SK-N-SH (cell line): Measurements from ENCODE around the gene NPC1L1. TPM values are rescaled to one million over a fixed set of nuclear protein-coding genes. Genes with fewer than 3 reads are reported as not detected.

ENCODE experiments used
- CTCF ChIA-PET: fragments of 300-600, 350-600 bp; formaldehyde crosslinking; extraction: SDS; loops from one replicate; lab custom pipeline; 2021; lab: Yijun Ruan, JAX
- POLR2A ChIA-PET: fragments of 350-600 bp; sonication (Branson Sonifier 250); formaldehyde crosslinking; extraction: SDS; loops from one replicate; lab custom pipeline; 2020; ENCODE audit warnings: antibody characterized with exemption, inconsistent platforms; lab: Yijun Ruan, JAX
- DNase-seq: peaks from one replicate; pipeline ENCODE4 v3.0.0; 2012
- H2AFZ ChIP-seq: fragments of 200-600 bp; sonication (generic); 2 replicates; pipeline ENCODE4 v1.8.1; 2016; ENCODE audit warnings: antibody characterized with exemption, mild to moderate bottlenecking, low read depth
- H3F3A ChIP-seq: fragments of 200-600 bp; sonication (generic); replicated peaks from 2 replicates; pipeline ENCODE3; 2016; ENCODE audit warnings: antibody characterized with exemption, mild to moderate bottlenecking; ENCODE audit not compliant: insufficient read depth
- H3K27ac ChIP-seq, 2 experiments: fragments of 200-500 bp in 1 of 2; fragments of 200-600 bp in 1 of 2; sonication (Bioruptor generic) in 1 of 2; sonication (generic), shearing (Covaris generic) in 1 of 2; 2 replicates each; pipeline versions ENCODE4 v1.5.1 to v1.6.1; 2014 to 2016; ENCODE audit warnings: low read depth in 2 of 2, inconsistent platforms in 1 of 2, low read length in 1 of 2, mild to moderate bottlenecking in 1 of 2, mixed read lengths in 1 of 2
- H3K27me3 ChIP-seq: fragments of 200-600 bp; sonication (generic), shearing (Covaris generic); 2 replicates; pipeline ENCODE4 v1.6.1; 2016; ENCODE audit warnings: mixed run types; ENCODE audit not compliant: insufficient read depth
- H3K36me3 ChIP-seq, 2 experiments: fragments of 200-500 bp in 1 of 2; fragments of 200-600 bp in 1 of 2; sonication (Bioruptor generic) in 1 of 2; sonication (generic) in 1 of 2; replicated peaks in 1 of 2; 2 replicates each; pipeline versions ENCODE3 to v1.5.1; 2014 to 2016; ENCODE audit warnings: low read length in 1 of 2, mild to moderate bottlenecking in 1 of 2; ENCODE audit not compliant: insufficient read depth in 2 of 2, control insufficient read depth in 1 of 2
- H3K4me1 ChIP-seq, 2 experiments: fragments of 200-500 bp in 1 of 2; fragments of 200-600 bp in 1 of 2; sonication (Bioruptor generic) in 1 of 2; sonication (generic), shearing (Covaris generic) in 1 of 2; 2 replicates each; pipeline versions ENCODE4 v1.5.1 to v1.6.1; 2014 to 2016; ENCODE audit warnings: low read depth in 1 of 2, low read length in 1 of 2, mixed run types in 1 of 2; ENCODE audit not compliant: insufficient read depth in 2 of 2, control insufficient read depth in 1 of 2
- H3K4me2 ChIP-seq: fragments of 200-600 bp; sonication (generic), shearing (Covaris generic); 2 replicates; pipeline ENCODE4 v1.6.1; 2017; ENCODE audit warnings: mixed run types
- H3K4me3 ChIP-seq, 2 experiments: fragments of 200-500 bp in 1 of 2; fragments of 200-600 bp in 1 of 2; sonication (Bioruptor generic) in 1 of 2; sonication (generic), shearing (Covaris generic) in 1 of 2; 2 replicates each; pipeline versions ENCODE4 v1.5.1 to v1.8.1; 2014 to 2016; ENCODE audit warnings: low read depth in 2 of 2, inconsistent platforms in 1 of 2, low read length in 1 of 2, mild to moderate bottlenecking in 1 of 2, mixed read lengths in 1 of 2, moderate library complexity in 1 of 2
- H3K79me2 ChIP-seq: fragments of 200-600 bp; sonication (generic); 2 replicates; pipeline ENCODE4 v1.8.1; 2017; ENCODE audit warnings: mild to moderate bottlenecking; ENCODE audit not compliant: insufficient read depth
- H3K9ac ChIP-seq: fragments of 200-600 bp; sonication (generic); 2 replicates; pipeline ENCODE4 v1.6.1; 2017; ENCODE audit warnings: mixed run types
- H3K9me2 ChIP-seq: fragments of 200-600 bp; sonication (generic); 2 replicates; pipeline ENCODE4 v1.6.1; 2017; ENCODE audit warnings: mixed run types
- H3K9me3 ChIP-seq: fragments of 200-600 bp; sonication (generic); 2 replicates; pipeline ENCODE4 v1.6.1; 2017; ENCODE audit warnings: mixed run types, mild to moderate bottlenecking, moderate library complexity
- H4K20me1 ChIP-seq: fragments of 200-600 bp; sonication (generic); 2 replicates; pipeline ENCODE4 v1.6.1; 2017; ENCODE audit warnings: mild to moderate bottlenecking, mixed run types; ENCODE audit not compliant: insufficient read depth
- EZH2phosphoT487 ChIP-seq: fragments of 200-600 bp; sonication (generic); IDR thresholded peaks from 2 replicates; pipeline ENCODE4 v1.6.1; 2017; ENCODE audit warnings: low read depth, mixed run types, mild to moderate bottlenecking, antibody characterized with exemption, moderate library complexity, borderline replicate concordance
- FOXJ3 ChIP-seq: sonication (generic); formaldehyde crosslinking; IDR thresholded peaks from 2 replicates; pipeline ENCODE4 v1.5.1; 2020; ENCODE audit warnings: mild to moderate bottlenecking, missing genetic modification reagents
- GABPA ChIP-seq: IDR thresholded peaks from 2 replicates; pipeline ENCODE4 v1.4.0; 2012; ENCODE audit warnings: low read depth, mild to moderate bottlenecking
- JUND ChIP-seq: IDR thresholded peaks from 2 replicates; pipeline ENCODE4 v1.4.0; 2012
- MEF2A ChIP-seq: IDR thresholded peaks from 2 replicates; pipeline ENCODE4 v1.4.0; 2012; ENCODE audit warnings: low read depth, borderline replicate concordance
- MXI1 ChIP-seq: IDR thresholded peaks from 2 replicates; pipeline ENCODE4 v1.6.1; 2012; ENCODE audit warnings: mild to moderate bottlenecking, low read depth, low read length, improper control_type of control experiment
- NFIC ChIP-seq: IDR thresholded peaks from 2 replicates; pipeline ENCODE4 v1.4.0; 2012; ENCODE audit warnings: borderline replicate concordance
- NRF1 ChIP-seq: IDR thresholded peaks from 2 replicates; pipeline ENCODE4 v1.6.1; 2012; ENCODE audit warnings: low read depth, mild to moderate bottlenecking, low read length
- RCOR1 ChIP-seq: fragments of 150-350 bp; IDR thresholded peaks from 2 replicates; pipeline ENCODE4 v1.6.1; 2017; ENCODE audit warnings: antibody characterized with exemption, low read length
- RFX5 ChIP-seq: IDR thresholded peaks from 2 replicates; pipeline ENCODE4 v1.6.1; 2012; ENCODE audit warnings: mild to moderate bottlenecking, improper control_type of control experiment, low read length
- SMC3 ChIP-seq: IDR thresholded peaks from 2 replicates; pipeline ENCODE4 v1.6.1; 2012; ENCODE audit warnings: low read depth, low read length, improper control_type of control experiment
- TCF12 ChIP-seq: IDR thresholded peaks from 2 replicates; pipeline ENCODE4 v1.4.0; 2012
- YY1 ChIP-seq: IDR thresholded peaks from 2 replicates; pipeline ENCODE4 v1.4.0; 2012; ENCODE audit warnings: low read depth, mild to moderate bottlenecking
- WGBS: methylation state at CpG from one replicate; pipeline ENCODE4 v1.1.6; 2017; ENCODE audit warnings: low lambda C conversion rate; 5-methylcytosine and 5-hydroxymethylcytosine counted together
- polyA plus RNA-seq, 3 experiments: library from polyadenylated mRNA; depleted of rRNA; stranded (reverse); fragments of >200 nt; gene quantifications; 2 replicates each; pipeline ENCODE4 v1.2.3, GENCODE V29; 2012
- TF ChIP-seq, protein P1 (sequence below): IDR thresholded peaks from 2 replicates; pipeline ENCODE4 v1.4.0; 2012; ENCODE audit warnings: low read depth, borderline replicate concordance
- TF ChIP-seq, protein P2 (sequence below): fragments of 150-350 bp; IDR thresholded peaks from 2 replicates; pipeline ENCODE4 v1.6.1; 2017; ENCODE audit warnings: antibody characterized with exemption, low read length, low read depth, borderline replicate concordance
- TF ChIP-seq, protein P3 (sequence below): IDR thresholded peaks from 2 replicates; pipeline ENCODE4 v1.6.1; 2012; ENCODE audit warnings: mild to moderate bottlenecking, low read depth, low read length, moderate library complexity
- TF ChIP-seq, protein P4 (sequence below): IDR thresholded peaks from 2 replicates; pipeline ENCODE4 v1.4.0; 2012; ENCODE audit warnings: low read depth, borderline replicate concordance
- TF ChIP-seq, protein P5 (sequence below): fragments of 200-600 bp; sonication (generic); IDR thresholded peaks from 2 replicates; pipeline ENCODE4 v1.6.1; 2017; ENCODE audit warnings: antibody characterized with exemption, mild to moderate bottlenecking, moderate library complexity

Gene NPC1L1
- polyA plus RNA-seq, 1 of the 3 experiments (the other 2 are of a cell fraction), result not detected

DNA sequence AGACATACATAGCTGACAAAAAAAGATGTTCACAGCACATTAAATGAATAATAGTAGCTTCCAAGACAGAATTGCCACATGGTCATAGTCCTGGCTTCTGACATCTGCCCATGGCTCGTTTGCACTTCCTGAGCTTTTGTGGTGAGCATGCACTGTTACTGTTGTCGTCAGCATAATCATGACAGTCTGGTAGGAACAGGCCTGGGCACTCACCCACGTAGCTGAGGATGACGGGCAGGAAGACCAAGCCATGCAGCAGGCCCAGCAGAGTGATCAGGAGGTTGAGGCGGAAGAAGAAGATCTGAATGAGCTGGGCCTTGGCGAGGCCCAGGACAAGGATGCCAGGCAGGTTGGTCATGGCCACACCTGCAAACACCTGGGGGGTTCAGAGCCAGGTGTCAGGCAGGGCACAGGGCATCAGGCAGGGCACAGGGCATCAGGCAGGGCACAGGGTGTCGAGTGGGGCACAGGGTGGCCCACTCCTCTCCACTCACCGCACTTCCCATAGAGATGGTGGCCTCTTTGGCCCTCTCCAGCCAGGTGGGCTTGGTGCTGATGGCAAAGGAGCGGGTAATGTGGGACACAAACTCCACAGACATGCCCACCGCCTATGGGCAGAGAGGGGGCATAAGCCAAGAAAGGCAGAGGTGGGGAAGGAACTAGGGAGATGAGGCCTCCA lies 25.4 kb downstream of the NPC1L1 start (continued):
- TF ChIP-seq, protein P1, sequence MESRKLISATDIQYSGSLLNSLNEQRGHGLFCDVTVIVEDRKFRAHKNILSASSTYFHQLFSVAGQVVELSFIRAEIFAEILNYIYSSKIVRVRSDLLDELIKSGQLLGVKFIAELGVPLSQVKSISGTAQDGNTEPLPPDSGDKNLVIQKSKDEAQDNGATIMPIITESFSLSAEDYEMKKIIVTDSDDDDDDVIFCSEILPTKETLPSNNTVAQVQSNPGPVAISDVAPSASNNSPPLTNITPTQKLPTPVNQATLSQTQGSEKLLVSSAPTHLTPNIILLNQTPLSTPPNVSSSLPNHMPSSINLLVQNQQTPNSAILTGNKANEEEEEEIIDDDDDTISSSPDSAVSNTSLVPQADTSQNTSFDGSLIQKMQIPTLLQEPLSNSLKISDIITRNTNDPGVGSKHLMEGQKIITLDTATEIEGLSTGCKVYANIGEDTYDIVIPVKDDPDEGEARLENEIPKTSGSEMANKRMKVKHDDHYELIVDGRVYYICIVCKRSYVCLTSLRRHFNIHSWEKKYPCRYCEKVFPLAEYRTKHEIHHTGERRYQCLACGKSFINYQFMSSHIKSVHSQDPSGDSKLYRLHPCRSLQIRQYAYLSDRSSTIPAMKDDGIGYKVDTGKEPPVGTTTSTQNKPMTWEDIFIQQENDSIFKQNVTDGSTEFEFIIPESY, result no peak

DNA sequence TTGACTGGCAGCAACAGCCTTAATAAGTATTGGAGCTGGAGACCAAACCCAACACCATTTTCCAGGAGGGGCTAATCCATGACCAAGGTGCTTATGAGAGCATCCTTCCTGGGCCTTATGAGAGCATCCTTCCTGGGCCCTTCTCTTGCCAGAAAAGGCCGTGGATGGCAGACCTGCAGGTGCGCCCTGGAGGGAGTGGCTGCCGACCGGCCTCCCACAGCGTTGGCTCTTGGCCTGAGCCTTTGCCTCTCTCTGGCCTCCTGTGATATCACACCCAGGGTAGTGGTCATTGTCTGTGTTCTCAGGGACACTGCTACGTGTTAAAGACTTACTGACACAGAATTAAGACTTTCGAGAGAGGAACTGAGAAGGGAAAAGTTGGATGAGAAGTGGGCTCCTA lies 28.4 kb downstream of the NPC1L1 start:
- Histone ChIP-seq H4K20me1 (no peaks in the 10 kb centered on the region), H3K4me1 (no peaks in the 10 kb centered on the region), H3K4me3 (no peak overlapping the region), H3K4me2 (no peak overlapping the region), H3K27ac (no peak overlapping the region), H3K9me3 (no peaks in the 10 kb centered on the region; the same call in 1 of the 2 replicates), H3K79me2 (no peaks in the 10 kb centered on the region), H2AFZ (no peak overlapping the region), H3K9ac (no peak overlapping the region), H3F3A (no peaks in the 10 kb centered on the region), H3K9me2 (no peaks in the 10 kb centered on the region), H3K27me3 (no peaks in the 10 kb centered on the region; the same call in 1 of the 2 replicates), H3K36me3 (no peaks in the 10 kb centered on the region)
- DNase-seq, result no peak
- TF ChIP-seq GABPA (no peak), RCOR1 (no peak), NRF1 (no peak), RFX5 (no peak), SMC3 (no peak), YY1 (no peak), MEF2A (no peak), EZH2phosphoT487 (no peak), TCF12 (no peak), NFIC (no peak), FOXJ3 (CRISPR knock-in tag) (no peak), MXI1 (no peak), JUND (no peak)
- TF ChIP-seq, protein P2, sequence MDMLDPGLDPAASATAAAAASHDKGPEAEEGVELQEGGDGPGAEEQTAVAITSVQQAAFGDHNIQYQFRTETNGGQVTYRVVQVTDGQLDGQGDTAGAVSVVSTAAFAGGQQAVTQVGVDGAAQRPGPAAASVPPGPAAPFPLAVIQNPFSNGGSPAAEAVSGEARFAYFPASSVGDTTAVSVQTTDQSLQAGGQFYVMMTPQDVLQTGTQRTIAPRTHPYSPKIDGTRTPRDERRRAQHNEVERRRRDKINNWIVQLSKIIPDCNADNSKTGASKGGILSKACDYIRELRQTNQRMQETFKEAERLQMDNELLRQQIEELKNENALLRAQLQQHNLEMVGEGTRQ, result no peak
- TF ChIP-seq, protein P3, sequence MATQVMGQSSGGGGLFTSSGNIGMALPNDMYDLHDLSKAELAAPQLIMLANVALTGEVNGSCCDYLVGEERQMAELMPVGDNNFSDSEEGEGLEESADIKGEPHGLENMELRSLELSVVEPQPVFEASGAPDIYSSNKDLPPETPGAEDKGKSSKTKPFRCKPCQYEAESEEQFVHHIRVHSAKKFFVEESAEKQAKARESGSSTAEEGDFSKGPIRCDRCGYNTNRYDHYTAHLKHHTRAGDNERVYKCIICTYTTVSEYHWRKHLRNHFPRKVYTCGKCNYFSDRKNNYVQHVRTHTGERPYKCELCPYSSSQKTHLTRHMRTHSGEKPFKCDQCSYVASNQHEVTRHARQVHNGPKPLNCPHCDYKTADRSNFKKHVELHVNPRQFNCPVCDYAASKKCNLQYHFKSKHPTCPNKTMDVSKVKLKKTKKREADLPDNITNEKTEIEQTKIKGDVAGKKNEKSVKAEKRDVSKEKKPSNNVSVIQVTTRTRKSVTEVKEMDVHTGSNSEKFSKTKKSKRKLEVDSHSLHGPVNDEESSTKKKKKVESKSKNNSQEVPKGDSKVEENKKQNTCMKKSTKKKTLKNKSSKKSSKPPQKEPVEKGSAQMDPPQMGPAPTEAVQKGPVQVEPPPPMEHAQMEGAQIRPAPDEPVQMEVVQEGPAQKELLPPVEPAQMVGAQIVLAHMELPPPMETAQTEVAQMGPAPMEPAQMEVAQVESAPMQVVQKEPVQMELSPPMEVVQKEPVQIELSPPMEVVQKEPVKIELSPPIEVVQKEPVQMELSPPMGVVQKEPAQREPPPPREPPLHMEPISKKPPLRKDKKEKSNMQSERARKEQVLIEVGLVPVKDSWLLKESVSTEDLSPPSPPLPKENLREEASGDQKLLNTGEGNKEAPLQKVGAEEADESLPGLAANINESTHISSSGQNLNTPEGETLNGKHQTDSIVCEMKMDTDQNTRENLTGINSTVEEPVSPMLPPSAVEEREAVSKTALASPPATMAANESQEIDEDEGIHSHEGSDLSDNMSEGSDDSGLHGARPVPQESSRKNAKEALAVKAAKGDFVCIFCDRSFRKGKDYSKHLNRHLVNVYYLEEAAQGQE, result no peak
- TF ChIP-seq, protein P4, sequence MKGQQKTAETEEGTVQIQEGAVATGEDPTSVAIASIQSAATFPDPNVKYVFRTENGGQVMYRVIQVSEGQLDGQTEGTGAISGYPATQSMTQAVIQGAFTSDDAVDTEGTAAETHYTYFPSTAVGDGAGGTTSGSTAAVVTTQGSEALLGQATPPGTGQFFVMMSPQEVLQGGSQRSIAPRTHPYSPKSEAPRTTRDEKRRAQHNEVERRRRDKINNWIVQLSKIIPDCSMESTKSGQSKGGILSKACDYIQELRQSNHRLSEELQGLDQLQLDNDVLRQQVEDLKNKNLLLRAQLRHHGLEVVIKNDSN, result no peak
- TF ChIP-seq, protein P5, sequence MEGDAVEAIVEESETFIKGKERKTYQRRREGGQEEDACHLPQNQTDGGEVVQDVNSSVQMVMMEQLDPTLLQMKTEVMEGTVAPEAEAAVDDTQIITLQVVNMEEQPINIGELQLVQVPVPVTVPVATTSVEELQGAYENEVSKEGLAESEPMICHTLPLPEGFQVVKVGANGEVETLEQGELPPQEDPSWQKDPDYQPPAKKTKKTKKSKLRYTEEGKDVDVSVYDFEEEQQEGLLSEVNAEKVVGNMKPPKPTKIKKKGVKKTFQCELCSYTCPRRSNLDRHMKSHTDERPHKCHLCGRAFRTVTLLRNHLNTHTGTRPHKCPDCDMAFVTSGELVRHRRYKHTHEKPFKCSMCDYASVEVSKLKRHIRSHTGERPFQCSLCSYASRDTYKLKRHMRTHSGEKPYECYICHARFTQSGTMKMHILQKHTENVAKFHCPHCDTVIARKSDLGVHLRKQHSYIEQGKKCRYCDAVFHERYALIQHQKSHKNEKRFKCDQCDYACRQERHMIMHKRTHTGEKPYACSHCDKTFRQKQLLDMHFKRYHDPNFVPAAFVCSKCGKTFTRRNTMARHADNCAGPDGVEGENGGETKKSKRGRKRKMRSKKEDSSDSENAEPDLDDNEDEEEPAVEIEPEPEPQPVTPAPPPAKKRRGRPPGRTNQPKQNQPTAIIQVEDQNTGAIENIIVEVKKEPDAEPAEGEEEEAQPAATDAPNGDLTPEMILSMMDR, result no peak
- 66% methylated on average over 5 of the region's 7 CpGs for WGBS
- POLR2A ChIA-PET, result no interaction called here
- CTCF ChIA-PET, result interaction anchor here (0.9 to 1.8 kb wide), 3 partner anchors 8 to 53 kb away, joined by 3 to 5 read pairs (median 4); no protein-coding TSS in a partner anchor
